ENCODE data around the gene BLVRB. TPM values are rescaled to one million over a fixed set of nuclear protein-coding genes. Genes with fewer than 3 reads are reported as not detected.
A peak's percentile ranks its signal among the peaks of the same experiment; 100 is the strongest.

The BLVRB gene
- total RNA-seq, 1 donor from 2014 or later = 3.1 TPM

GRCh38 chr19:40419066-40419612 is 46.4 kb downstream of the BLVRB start:
- no peaks in the 10 kb centered on the region for H3K36me3 Mint-ChIP-seq (ENCODE audit: low read depth)
- no peaks in the 10 kb centered on the region for H3K27me3 Mint-ChIP-seq (ENCODE audit: low read depth)
- H3K4me1 Mint-ChIP-seq = peaks cover 23% of the 10 kb centered on the region
- H3K9me3 Mint-ChIP-seq = no peaks in the 10 kb centered on the region
- TF ChIP-seq CTCF (conservative IDR thresholded peaks at IDR 0.05) = no peak
- peak overlapping the region; percentile 73 for H3K4me3 Mint-ChIP-seq
- no peak for DNase-seq (ENCODE audit: low read depth, low spot score)
- no peak overlapping the region for H3K27ac Mint-ChIP-seq (ENCODE audit: unreplicated experiment)

GRCh38 chr19:40418040-40418439 is 47.5 kb downstream of the BLVRB start:
- Mint-ChIP-seq H3K4me3 (peak overlapping the region; percentile 56), H3K27ac (ENCODE audit: unreplicated experiment) (no peak overlapping the region), H3K36me3 (ENCODE audit: low read depth) (no peaks in the 10 kb centered on the region), H3K9me3 (no peaks in the 10 kb centered on the region), H3K27me3 (ENCODE audit: low read depth) (no peaks in the 10 kb centered on the region), H3K4me1 (peaks cover 28% of the 10 kb centered on the region)
- no peak for TF ChIP-seq CTCF (conservative IDR thresholded peaks at IDR 0.05)
- DNase-seq (ENCODE audit: low read depth, low spot score) = no peak

GRCh38 chr19:40417643-40417981 is 47.9 kb downstream of the BLVRB start:
- Mint-ChIP-seq H3K36me3 (ENCODE audit: low read depth) (no peaks in the 10 kb centered on the region), H3K27me3 (ENCODE audit: low read depth) (no peaks in the 10 kb centered on the region), H3K9me3 (no peaks in the 10 kb centered on the region), H3K4me3 (peak overlapping the region; percentile 56), H3K27ac (ENCODE audit: unreplicated experiment) (no peak overlapping the region), H3K4me1 (peaks cover 28% of the 10 kb centered on the region)
- TF ChIP-seq CTCF (conservative IDR thresholded peaks at IDR 0.05) = no peak
- no peak for DNase-seq (ENCODE audit: low read depth, low spot score)

GRCh38 chr19:40416918-40417642 is 48.5 kb downstream of the BLVRB start:
- no peak for DNase-seq (ENCODE audit: low read depth, low spot score)
- Mint-ChIP-seq H3K27ac (ENCODE audit: unreplicated experiment) (peak overlapping the region; percentile 66), H3K27me3 (ENCODE audit: low read depth) (no peaks in the 10 kb centered on the region), H3K4me3 (no peak overlapping the region), H3K36me3 (ENCODE audit: low read depth) (no peaks in the 10 kb centered on the region), H3K9me3 (no peaks in the 10 kb centered on the region), H3K4me1 (peaks cover 23% of the 10 kb centered on the region)
- TF ChIP-seq CTCF (conservative IDR thresholded peaks at IDR 0.05) = no peak

GRCh38 chr19:40415768-40416167 is 49.8 kb downstream of the BLVRB start:
- DNase-seq (ENCODE audit: low read depth, low spot score) = no peak
- H3K9me3 Mint-ChIP-seq = no peaks in the 10 kb centered on the region
- TF ChIP-seq CTCF (conservative IDR thresholded peaks at IDR 0.05) = no peak
- no peaks in the 10 kb centered on the region for H3K36me3 Mint-ChIP-seq (ENCODE audit: low read depth)
- peaks cover 24% of the 10 kb centered on the region for H3K4me1 Mint-ChIP-seq
- no peak overlapping the region for H3K4me3 Mint-ChIP-seq
- H3K27me3 Mint-ChIP-seq (ENCODE audit: low read depth) = no peaks in the 10 kb centered on the region
- H3K27ac Mint-ChIP-seq (ENCODE audit: unreplicated experiment) = peak overlapping the region; percentile 23

All from neural crest cell (in vitro differentiated cells).